Right lobe of liver (tissue), 6 donors: Measurements from ENCODE around the gene TBCC. TPM values are rescaled to one million over a fixed set of nuclear protein-coding genes. Genes with fewer than 3 reads are reported as not detected.

Source experiments
- ATAC-seq, 4 donors: fragments of 200-7000 bp; cut with Tn5 transposase; one replicate each; pipeline ENCODE4 v1.9.1; 2020; ENCODE audit warnings: mild to moderate bottlenecking in 4 of 4, moderate library complexity in 4 of 4
- DNase-seq, 3 donors: peaks; one replicate each; pipeline ENCODE4 v3.0.0-alpha.2; 2020
- H3K27ac ChIP-seq, 3 donors: fragments of 200-600 bp; one replicate each; pipeline ENCODE4 v1.8.0; 2022
- H3K27me3 ChIP-seq, 2 donors: fragments of 200-600 bp; one replicate each; pipeline ENCODE4 v1.8.0; 2022
- H3K36me3 ChIP-seq, 4 donors: fragments of 200-600 bp; sonication (generic) in 1 of 4; one replicate each; pipeline versions ENCODE4 v1.5.1 to v1.8.0; 2017 to 2022; ENCODE audit warnings: control low read depth in 1 of 4
- H3K4me1 ChIP-seq, 4 donors: fragments of 200-600 bp; sonication (generic) in 1 of 4; one replicate each; pipeline versions ENCODE4 v1.5.1 to v1.8.0; 2017 to 2022; ENCODE audit warnings: control low read depth in 1 of 4
- H3K4me3 ChIP-seq, 3 donors: fragments of 200-600 bp; one replicate each; pipeline ENCODE4 v1.8.0; 2022
- H3K9me3 ChIP-seq, 4 donors: fragments of 200-600 bp; sonication (generic) in 1 of 4; one replicate each; pipeline versions ENCODE4 v1.5.1 to v1.8.0; 2017 to 2022; ENCODE audit warnings: control low read depth in 1 of 4
- CTCF ChIP-seq, 4 donors: fragments of 200-600 bp in 3 of 4; fragments of 450-650 bp in 1 of 4; IDR thresholded peaks; one replicate each; pipeline versions ENCODE4 v1.5.1 to v1.8.0; 2016 to 2022; ENCODE audit warnings: antibody characterized with exemption in 4 of 4, mild to moderate bottlenecking in 2 of 4
- POLR2A ChIP-seq: fragments of 450-650 bp; IDR thresholded peaks from one replicate; pipeline ENCODE4 v1.6.1; 2017; ENCODE audit warnings: antibody characterized with exemption, mild to moderate bottlenecking
- WGBS: methylation state at CpG from one replicate; pipeline ENCODE4 v1.1.6; 2018; ENCODE audit warnings: low coverage, low lambda C conversion rate; ENCODE audit not compliant: insufficient coverage; ENCODE audit errors: missing lambda C conversion rate; 5-methylcytosine and 5-hydroxymethylcytosine counted together
- intact Hi-C, 2 donors: fragments of 100-400 bp; cut with DNase I; formaldehyde crosslinking; loops; one replicate each; pipeline versions ENCODE4 v1.11.2 to v1.14.1; 2022
- total RNA-seq, 6 experiments: library from RNA; depleted of rRNA in 2 of 6; stranded (reverse); fragments of >200 nt in 2 of 6; fragmentation: NEBNext Ultra II Directional in 3 of 6; extraction: Animal tissue kit (Norgen Biotek cat#: 25700) in 3 of 6; gene quantifications; one replicate each; pipeline versions ENCODE4 v1.1.0 to v1.2.4, GENCODE V29; 2016 to 2023
- donor health status: DM: no; HTN: yes; CAD: no.
- donor health status: DM: no; HTN: no; CAD: no.
- donor health status: DM: no; HTN: no; CAD: no.
- donor health status: DM: no; HTN: yes; CAD: no.
- donor health status: DM: no; HTN: yes; CAD: no.

The TBCC gene
- total RNA-seq, 6 experiments from 2014 or later: 5.4 to 12.2 (median 6.3) TPM

- Histone ChIP-seq H3K27ac (no peak overlapping the region), H3K4me1 (peaks cover 0 to 15% (median 3%) of the 10 kb centered on the region in 4 donors), H3K27me3 (no peaks in the 10 kb centered on the region), H3K4me3 (no peak overlapping the region), H3K36me3 (no peaks in the 10 kb centered on the region), H3K9me3 (no peaks in the 10 kb centered on the region)
- intact Hi-C loops: loop anchor here in 1 of 2 donors (10.0 kb wide), 1 partner anchor 136 kb away; no protein-coding TSS in a partner anchor
- TF ChIP-seq CTCF (IDR thresholded peaks at IDR 0.05): no peak
- TF ChIP-seq POLR2A: no peak
- ATAC-seq: no peak
- WGBS: 38% methylated on average over 6 of the region's 8 CpGs
- DNase-seq: no peak
Observed at GRCh38 chr6:42748203-42748898, 2.4 kb upstream of the TBCC start.

GRCh38 chr6:42746463-42747391 is 824 bp upstream of the TBCC start:
- Histone ChIP-seq H3K27me3 (no peaks in the 10 kb centered on the region), H3K27ac (peak overlapping the region; percentile 74 to 93 (median 85)), H3K4me3 (peak overlapping the region; percentile 67 to 86 (median 83)), H3K36me3 (no peaks in the 10 kb centered on the region), H3K4me1 (peaks cover 0 to 15% (median 3%) of the 10 kb centered on the region in 4 donors), H3K9me3 (no peaks in the 10 kb centered on the region)
- ATAC-seq (peak; percentile 74 to 82 (median 76)), DNase-seq (peak; percentile 84 to 88 (median 86))
- 0% methylated on average over 23 of the region's 55 CpGs for WGBS
- intact Hi-C loops: loop anchor here in 1 of 2 donors (10.0 kb wide), 1 partner anchor 138 kb away; no protein-coding TSS in a partner anchor
- TF ChIP-seq POLR2A: peak; percentile 76
- TF ChIP-seq CTCF (IDR thresholded peaks at IDR 0.05): no peak

- DNase-seq: peak; percentile 33 to 63 (median 53)
- no peak for TF ChIP-seq CTCF (IDR thresholded peaks at IDR 0.05)
- TF ChIP-seq POLR2A: no peak
- no peaks in the 10 kb centered on the region for H3K9me3 ChIP-seq
- WGBS: 2% methylated on average over 10 of the region's 29 CpGs
- ATAC-seq: no peak
- H3K4me3 ChIP-seq: peak overlapping the region; percentile 83 to 98 (median 86)
- no peaks in the 10 kb centered on the region for H3K27me3 ChIP-seq
- peaks cover 0 to 15% (median 3%) of the 10 kb centered on the region in 4 donors for H3K4me1 ChIP-seq
- intact Hi-C loops: loop anchor here in 1 of 2 donors (10.0 kb wide), 1 partner anchor 140 kb away; no protein-coding TSS in a partner anchor
- H3K36me3 ChIP-seq: no peaks in the 10 kb centered on the region
- peak overlapping the region; percentile 72 to 90 (median 83) for H3K27ac ChIP-seq
Observed at GRCh38 chr6:42745083-42745639, 742 bp downstream of the TBCC start.

- Histone ChIP-seq H3K9me3 (no peaks in the 10 kb centered on the region), H3K27me3 (no peaks in the 10 kb centered on the region), H3K36me3 (no peaks in the 10 kb centered on the region), H3K27ac (no peak overlapping the region), H3K4me3 (peak overlapping the region; percentile 83 to 98 (median 86)), H3K4me1 (peaks cover 0 to 15% (median 3%) of the 10 kb centered on the region in 4 donors)
- intact Hi-C loops: loop anchor here in 1 of 2 donors (10.0 kb wide), 1 partner anchor 140 kb away; no protein-coding TSS in a partner anchor
- TF ChIP-seq POLR2A: no peak
- TF ChIP-seq CTCF (IDR thresholded peaks at IDR 0.05): no peak
- 59% methylated on average over 21 of the region's 21 CpGs for WGBS
- ATAC-seq: no peak
- DNase-seq: peak in 1 of 3 donors; percentile 38
Observed at GRCh38 chr6:42744351-42744893, 1.5 kb downstream of the TBCC start.
